SK-N-MC (cell line): Measurements from ENCODE around the gene IFT122.
"Not testable (repeated sequence)": the region's sequence is repeated elsewhere in the genome, so short reads cannot be mapped to it uniquely, and the experiment has no call there.

Experiments used
- EZH2 ChIP-seq: fragments of 200-600 bp; sonication (generic); IDR thresholded peaks from one replicate; pipeline ENCODE4 v1.6.1; 2017; ENCODE audit warnings: antibody characterized with exemption
- FOXP2 ChIP-seq: optimal IDR thresholded peaks from 2 replicates; pipeline ENCODE3; 2011; ENCODE audit warnings: mild to moderate bottlenecking, moderate library complexity; ENCODE audit not compliant: insufficient read depth; ENCODE audit errors: extremely low read length, control extremely low read depth
- POLR2AphosphoS5 ChIP-seq: IDR thresholded peaks from 2 replicates; pipeline ENCODE4 v1.6.1; 2012; ENCODE audit warnings: mild to moderate bottlenecking, low read depth, low read length, borderline replicate concordance

GRCh38 chr3:129497876-129498275 is 57.9 kb downstream of the IFT122 start:
- not testable (repeated sequence) for TF ChIP-seq EZH2, POLR2AphosphoS5, FOXP2
